Activated naive CD8-positive, alpha-beta T cell (primary cell): ENCODE results near the gene NMNAT3.
"Not testable (repeated sequence)": the region's sequence is repeated elsewhere in the genome, so short reads cannot be mapped to it uniquely, and the experiment has no call there.

Experiments
- H3K27ac Mint-ChIP-seq: one replicate; pipeline ENCODE4 v1.8.0; 2021; ENCODE audit warnings: mixed read lengths
- H3K27me3 Mint-ChIP-seq: one replicate; pipeline ENCODE4 v1.8.0; 2021; ENCODE audit warnings: mixed read lengths
- H3K36me3 Mint-ChIP-seq: one replicate; pipeline ENCODE4 v1.8.0; 2021; ENCODE audit warnings: mixed read lengths
- H3K4me1 Mint-ChIP-seq: one replicate; pipeline ENCODE4 v1.8.0; 2021; ENCODE audit warnings: low read depth, mixed read lengths
- H3K4me3 Mint-ChIP-seq: one replicate; pipeline ENCODE4 v1.8.0; 2021; ENCODE audit warnings: mild to moderate bottlenecking, mixed read lengths
- H3K9me3 Mint-ChIP-seq: one replicate; pipeline ENCODE4 v1.8.0; 2021; ENCODE audit warnings: low read depth, mixed read lengths

Gene NMNAT3

DNA sequence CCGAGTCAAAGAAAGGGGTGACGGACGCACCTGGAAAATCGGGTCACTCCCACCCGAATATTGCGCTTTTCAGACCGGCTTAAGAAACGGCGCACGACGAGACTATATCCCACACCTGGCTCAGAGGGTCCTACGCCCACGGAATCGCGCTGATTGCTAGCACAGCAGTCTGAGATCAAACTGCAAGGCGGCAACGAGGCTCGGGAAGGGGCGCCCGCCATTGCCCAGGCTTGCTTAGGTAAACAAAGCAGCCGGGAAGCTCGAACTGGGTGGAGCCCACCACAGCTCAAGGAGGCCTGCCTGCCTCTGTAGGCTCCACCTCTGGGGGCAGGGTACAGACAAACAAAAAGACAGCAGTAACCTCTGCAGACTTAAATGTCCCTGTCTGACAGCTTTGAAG, 86.6 kb downstream of the NMNAT3 start:
- not testable (repeated sequence) for H3K9me3 Mint-ChIP-seq, H3K27ac Mint-ChIP-seq, H3K4me3 Mint-ChIP-seq, H3K4me1 Mint-ChIP-seq, H3K27me3 Mint-ChIP-seq, H3K36me3 Mint-ChIP-seq

DNA sequence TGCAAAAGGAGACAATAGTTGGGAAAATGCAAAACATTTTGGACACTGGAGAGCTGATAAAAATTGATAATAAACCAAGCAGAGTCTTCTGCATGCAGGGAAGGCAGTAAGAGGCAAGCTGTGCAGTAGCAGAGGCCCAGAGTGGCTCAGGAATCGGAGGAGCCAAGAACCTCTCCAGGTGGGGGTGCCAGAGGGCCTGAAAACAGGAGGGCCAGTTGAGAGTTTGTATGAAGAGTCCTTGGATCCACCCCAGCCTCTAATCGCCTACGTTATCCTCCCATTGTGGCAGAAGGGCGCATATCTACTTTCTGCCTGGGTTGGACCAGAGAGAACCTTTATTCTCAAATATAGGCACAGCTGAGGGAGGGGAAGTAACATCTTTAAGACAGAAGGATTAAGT, 89.3 kb downstream of the NMNAT3 start:
- H3K4me1 Mint-ChIP-seq, result no peaks in the 10 kb centered on the region
- no peak overlapping the region for H3K27ac Mint-ChIP-seq
- peaks cover 13% of the 10 kb centered on the region for H3K36me3 Mint-ChIP-seq
- no peaks in the 10 kb centered on the region for H3K9me3 Mint-ChIP-seq
- H3K27me3 Mint-ChIP-seq, result no peaks in the 10 kb centered on the region
- H3K4me3 Mint-ChIP-seq, result no peak overlapping the region

DNA sequence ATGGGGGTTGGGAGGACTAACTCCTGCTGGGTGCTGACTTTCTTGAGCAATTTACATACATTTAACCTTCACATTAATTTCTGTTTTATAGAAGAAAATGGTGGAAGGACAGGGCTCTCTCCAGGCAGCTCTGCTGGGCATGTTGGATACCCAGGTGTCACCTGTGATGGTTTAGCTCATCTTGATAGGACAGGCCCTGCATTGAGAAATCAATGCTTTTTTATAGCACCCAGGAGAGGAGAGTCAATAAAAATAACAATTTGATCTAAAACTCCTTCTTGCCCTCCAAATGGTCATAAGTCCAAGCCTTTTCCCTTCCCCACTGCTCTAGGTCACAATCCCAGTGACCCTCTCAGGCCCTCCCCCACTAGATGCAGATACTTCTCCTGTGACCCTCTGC, 90.0 kb downstream of the NMNAT3 start:
- peaks cover 13% of the 10 kb centered on the region for H3K36me3 Mint-ChIP-seq
- no peak overlapping the region for H3K4me3 Mint-ChIP-seq
- H3K27ac Mint-ChIP-seq, result no peak overlapping the region

DNA sequence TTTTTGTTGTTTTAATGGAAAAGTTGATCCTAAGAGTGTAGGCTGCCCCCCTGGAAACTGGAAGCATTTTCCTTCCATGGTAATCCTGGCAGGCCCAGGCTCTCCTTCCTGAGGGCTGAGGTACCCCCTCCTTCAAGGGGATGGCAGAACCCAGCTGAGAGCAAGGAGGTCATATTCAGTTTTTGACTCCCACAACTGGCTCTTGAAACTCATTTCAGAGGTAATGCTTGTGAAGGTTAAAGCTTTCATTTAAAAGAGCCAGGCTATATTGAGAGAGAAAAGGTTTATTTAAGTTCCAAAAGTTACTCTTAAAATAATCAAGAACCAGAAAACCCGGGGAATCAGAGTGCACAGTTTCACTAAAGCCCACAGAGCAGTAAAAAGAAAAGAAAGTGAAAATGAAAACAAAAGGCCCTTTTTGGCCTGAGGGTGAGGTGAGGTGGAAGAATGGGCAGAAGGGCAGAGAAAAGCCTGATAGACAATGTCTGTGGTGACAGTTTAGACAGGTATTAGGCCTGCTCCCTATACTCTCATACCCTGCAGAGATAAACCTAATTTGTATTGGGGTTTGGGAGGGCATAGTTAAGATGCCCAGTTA, 91.3 kb downstream of the NMNAT3 start:
- Mint-ChIP-seq H3K27ac (no peak overlapping the region), H3K36me3 (peaks cover 13% of the 10 kb centered on the region), H3K27me3 (no peaks in the 10 kb centered on the region), H3K4me1 (no peaks in the 10 kb centered on the region), H3K4me3 (no peak overlapping the region), H3K9me3 (no peaks in the 10 kb centered on the region)

More for the DNA sequence above, 90.0 kb downstream of the NMNAT3 start:
- Mint-ChIP-seq H3K4me1 (no peaks in the 10 kb centered on the region), H3K27me3 (no peaks in the 10 kb centered on the region), H3K9me3 (no peaks in the 10 kb centered on the region)

DNA sequence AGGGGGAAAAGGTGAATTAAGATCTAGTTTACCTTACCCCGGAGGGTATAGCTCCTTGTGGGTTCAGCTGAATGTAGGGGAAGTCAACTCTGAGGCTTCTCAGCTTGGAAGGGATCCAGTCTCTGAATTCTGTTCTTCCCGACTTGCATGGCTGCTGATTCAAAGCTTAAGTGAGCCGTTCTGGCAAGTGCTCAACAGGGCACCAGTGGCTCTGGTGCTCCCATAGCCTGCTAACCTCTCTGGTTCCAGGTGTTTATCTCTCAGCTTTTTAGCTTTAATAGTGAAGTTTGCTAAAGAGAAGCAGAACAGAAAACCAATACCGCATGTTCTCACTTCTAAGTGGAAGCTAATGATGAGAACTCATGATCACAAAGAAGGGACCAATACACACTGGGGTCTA, 92.0 kb downstream of the NMNAT3 start:
- Mint-ChIP-seq H3K9me3 (no peaks in the 10 kb centered on the region), H3K27ac (no peak overlapping the region), H3K4me1 (no peaks in the 10 kb centered on the region), H3K36me3 (peaks cover 13% of the 10 kb centered on the region), H3K27me3 (no peaks in the 10 kb centered on the region), H3K4me3 (no peak overlapping the region)

DNA sequence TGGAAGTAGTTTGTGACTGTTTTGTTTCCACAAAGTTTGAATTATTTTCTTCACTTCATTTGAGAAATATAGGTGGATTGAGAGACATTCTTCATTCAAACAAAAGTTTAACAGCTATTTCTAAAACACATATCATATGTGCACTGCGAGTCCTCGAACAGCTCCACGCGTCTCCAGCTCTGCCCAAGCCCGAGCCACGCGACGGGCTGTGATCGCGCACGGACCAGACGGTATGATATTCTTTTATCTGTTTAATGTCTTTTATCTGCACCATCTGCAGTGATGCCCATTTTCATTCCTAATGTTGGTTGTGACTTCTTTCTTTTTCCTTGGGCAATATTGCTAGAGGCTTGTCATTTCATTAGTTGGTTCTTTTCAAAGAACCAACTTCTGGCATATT, 94.1 kb downstream of the NMNAT3 start:
- peaks cover 16% of the 10 kb centered on the region for H3K36me3 Mint-ChIP-seq
- not testable (repeated sequence) for H3K4me1 Mint-ChIP-seq, H3K27me3 Mint-ChIP-seq, H3K27ac Mint-ChIP-seq, H3K9me3 Mint-ChIP-seq, H3K4me3 Mint-ChIP-seq

DNA sequence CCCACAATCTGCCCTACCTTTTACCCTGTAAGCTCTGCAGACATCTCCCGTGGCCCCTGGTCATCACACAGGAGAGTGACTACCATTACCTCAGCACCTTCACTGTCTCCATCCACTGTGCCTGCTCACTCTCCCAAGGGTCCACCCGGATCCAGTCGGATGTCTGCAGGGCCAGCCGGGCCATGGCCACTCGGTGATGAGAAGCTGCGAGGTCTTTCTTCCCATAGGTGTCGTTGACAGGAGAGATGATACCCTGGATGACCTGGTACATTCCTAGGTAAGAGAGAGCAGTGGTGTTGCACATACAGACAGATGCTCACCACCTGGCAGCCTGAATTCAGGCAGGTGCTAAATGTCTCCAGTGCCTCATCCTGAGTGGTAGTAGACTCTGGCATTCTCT, 99.0 kb downstream of the NMNAT3 start:
- no peaks in the 10 kb centered on the region for H3K4me1 Mint-ChIP-seq
- H3K27me3 Mint-ChIP-seq, result no peaks in the 10 kb centered on the region
- H3K27ac Mint-ChIP-seq, result no peak overlapping the region
- peaks cover 14% of the 10 kb centered on the region for H3K36me3 Mint-ChIP-seq
- no peaks in the 10 kb centered on the region for H3K9me3 Mint-ChIP-seq
- H3K4me3 Mint-ChIP-seq, result no peak overlapping the region

DNA sequence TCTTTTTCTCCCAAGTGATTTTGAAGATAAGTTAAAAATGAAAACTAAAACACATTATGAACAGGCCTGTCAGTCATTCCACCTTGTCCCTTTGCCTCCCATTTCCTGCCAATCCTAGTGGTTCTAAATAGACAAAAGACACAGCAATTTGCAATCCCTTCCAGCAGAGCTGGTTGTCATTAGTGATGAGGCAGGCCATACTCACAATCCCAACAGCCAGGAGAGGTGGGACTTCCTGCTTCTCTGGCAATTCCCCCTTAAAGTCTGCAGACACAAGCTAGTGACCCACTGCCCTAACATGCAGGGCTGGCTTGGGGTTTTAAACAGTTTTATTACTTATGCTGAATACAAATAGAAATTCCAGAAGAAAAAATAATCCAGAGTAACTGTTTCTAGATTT, 99.9 kb downstream of the NMNAT3 start:
- Mint-ChIP-seq H3K4me3 (no peak overlapping the region), H3K27ac (no peak overlapping the region), H3K4me1 (no peaks in the 10 kb centered on the region), H3K36me3 (peaks cover 17% of the 10 kb centered on the region), H3K9me3 (no peaks in the 10 kb centered on the region), H3K27me3 (no peaks in the 10 kb centered on the region)

DNA sequence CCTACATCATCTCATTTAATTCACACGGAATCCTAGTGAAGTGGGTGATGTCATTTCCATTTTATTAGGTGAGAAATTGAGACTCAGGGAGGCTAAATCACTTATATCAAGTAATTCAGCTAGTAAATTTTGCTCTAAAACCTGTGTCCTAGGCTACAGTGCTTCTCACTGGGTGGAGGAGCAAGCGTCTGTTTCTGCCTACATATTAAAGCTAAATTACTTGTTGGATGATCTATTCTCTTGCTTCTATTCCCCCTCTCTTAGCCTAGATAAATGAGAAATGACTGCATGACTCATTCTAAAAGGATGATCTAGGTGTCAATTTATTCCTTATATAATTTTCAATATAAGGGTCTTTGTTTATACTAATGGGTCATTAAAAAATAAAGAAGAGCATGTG, 100.4 kb downstream of the NMNAT3 start:
- no peak overlapping the region for H3K27ac Mint-ChIP-seq
- H3K4me3 Mint-ChIP-seq, result no peak overlapping the region
- H3K36me3 Mint-ChIP-seq, result peaks cover 17% of the 10 kb centered on the region
- no peaks in the 10 kb centered on the region for H3K27me3 Mint-ChIP-seq
- H3K9me3 Mint-ChIP-seq, result no peaks in the 10 kb centered on the region
- no peaks in the 10 kb centered on the region for H3K4me1 Mint-ChIP-seq

DNA sequence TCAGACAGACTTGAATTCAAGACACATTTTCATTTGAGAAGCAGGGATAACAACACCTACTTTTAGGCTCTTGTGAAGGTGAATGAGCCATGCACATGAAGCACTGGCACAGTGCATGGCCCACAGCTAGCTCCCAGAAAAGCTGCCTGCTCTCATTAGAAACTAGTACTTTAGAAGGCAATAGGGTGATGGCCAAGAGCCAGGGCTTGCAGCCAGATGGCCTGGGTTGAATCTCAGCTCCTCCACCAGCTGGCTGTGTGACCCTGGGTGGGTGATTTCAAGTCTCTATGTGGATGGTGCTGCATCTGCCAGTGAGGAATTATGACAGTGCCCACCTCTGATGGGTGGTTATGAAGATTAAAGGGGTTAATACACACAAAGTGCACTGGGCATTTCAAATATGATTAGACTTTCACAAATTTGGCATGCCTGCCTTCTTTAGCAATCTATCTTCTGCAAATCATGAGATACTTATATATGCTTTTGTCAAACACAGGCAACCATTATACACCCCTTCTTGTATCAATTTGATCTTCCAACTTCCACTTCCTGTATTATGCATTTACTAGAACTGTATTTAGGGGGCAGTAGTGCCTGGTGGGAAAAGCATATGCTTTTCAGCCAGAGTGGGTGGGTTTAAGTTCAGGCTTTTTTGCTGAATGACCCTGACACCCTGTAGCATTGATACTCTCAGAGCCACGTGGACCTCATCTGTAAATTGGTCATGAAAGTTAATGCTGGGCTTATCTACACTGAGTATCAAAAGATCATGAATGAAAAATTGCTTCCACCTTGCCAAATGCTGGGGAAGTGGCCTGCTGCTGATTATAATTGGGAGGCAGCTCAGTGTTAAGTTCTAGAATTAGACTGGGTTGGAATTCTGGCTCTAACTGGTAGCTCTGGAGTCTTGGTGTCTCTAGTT, 103.5 kb downstream of the NMNAT3 start:
- H3K27ac Mint-ChIP-seq, result no peak overlapping the region
- peaks cover 13% of the 10 kb centered on the region for H3K36me3 Mint-ChIP-seq
- peaks cover 4% of the 10 kb centered on the region for H3K9me3 Mint-ChIP-seq
- H3K27me3 Mint-ChIP-seq, result no peaks in the 10 kb centered on the region
- H3K4me3 Mint-ChIP-seq, result no peak overlapping the region
- H3K4me1 Mint-ChIP-seq, result no peaks in the 10 kb centered on the region

DNA sequence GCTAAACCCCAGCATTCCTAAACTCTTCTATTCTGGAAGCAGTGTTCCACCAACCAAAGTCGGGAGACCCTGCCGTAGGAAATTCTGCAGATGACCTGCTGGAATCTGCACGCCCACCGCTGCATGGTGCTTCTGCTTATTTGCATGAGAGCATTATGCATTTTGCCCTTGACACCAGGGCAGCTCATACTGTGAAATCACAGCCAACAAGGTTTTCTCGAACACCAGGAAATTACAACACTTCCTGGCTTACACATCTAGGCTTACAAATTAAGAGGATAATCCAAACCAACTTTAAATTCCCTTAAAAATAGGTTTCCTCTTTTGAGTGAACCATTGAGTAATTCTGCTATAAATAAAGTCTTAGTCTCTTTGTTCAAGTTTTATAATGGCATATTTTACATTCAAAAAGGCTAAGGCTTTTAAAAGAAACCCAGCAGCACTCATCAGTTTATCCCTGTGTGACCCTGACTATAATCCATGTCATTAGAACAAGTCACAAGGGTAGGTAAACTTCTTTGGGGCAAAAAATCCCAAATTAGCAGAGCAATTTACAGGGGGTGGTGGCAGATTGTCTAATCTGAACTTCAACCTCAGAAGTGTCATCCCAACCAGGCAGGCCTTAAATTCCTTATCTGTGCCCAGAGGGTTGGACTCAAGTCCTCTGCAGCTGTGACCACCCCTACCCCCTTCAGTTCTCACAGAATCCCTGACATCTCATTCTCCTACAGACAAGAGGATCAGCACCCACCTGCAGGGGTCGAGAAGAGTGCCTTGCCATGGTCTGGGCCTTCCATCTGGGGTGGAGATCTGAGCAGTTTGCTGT, 104.7 kb downstream of the NMNAT3 start:
- H3K4me1 Mint-ChIP-seq, result no peaks in the 10 kb centered on the region
- H3K9me3 Mint-ChIP-seq, result peaks cover 4% of the 10 kb centered on the region
- H3K4me3 Mint-ChIP-seq, result no peak overlapping the region
- H3K36me3 Mint-ChIP-seq, result peaks cover 10% of the 10 kb centered on the region
- no peaks in the 10 kb centered on the region for H3K27me3 Mint-ChIP-seq
- H3K27ac Mint-ChIP-seq, result no peak overlapping the region

DNA sequence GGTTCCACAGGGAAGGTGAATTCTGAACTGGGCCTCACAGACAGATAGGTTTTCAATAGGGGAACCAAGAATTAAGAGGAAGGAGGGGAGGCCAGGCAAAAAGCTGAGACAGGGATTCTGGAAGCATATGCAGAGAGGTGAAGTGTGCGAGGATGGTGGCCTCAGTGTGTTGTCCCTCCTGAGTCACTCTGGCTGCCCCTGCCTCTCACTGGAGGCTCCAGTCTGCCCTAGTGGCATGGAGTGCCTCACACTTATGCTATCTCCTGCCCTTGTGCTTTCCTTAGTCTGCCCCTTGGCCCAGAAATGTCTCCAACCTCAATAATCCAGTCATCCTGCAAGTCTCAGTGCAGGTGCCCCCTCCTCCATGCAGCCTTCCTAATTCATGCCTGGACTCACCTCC, 106.1 kb downstream of the NMNAT3 start:
- no peaks in the 10 kb centered on the region for H3K4me1 Mint-ChIP-seq
- no peak overlapping the region for H3K27ac Mint-ChIP-seq
- no peaks in the 10 kb centered on the region for H3K27me3 Mint-ChIP-seq
- H3K9me3 Mint-ChIP-seq, result peaks cover 4% of the 10 kb centered on the region
- H3K36me3 Mint-ChIP-seq, result peaks cover 10% of the 10 kb centered on the region
- H3K4me3 Mint-ChIP-seq, result no peak overlapping the region

DNA sequence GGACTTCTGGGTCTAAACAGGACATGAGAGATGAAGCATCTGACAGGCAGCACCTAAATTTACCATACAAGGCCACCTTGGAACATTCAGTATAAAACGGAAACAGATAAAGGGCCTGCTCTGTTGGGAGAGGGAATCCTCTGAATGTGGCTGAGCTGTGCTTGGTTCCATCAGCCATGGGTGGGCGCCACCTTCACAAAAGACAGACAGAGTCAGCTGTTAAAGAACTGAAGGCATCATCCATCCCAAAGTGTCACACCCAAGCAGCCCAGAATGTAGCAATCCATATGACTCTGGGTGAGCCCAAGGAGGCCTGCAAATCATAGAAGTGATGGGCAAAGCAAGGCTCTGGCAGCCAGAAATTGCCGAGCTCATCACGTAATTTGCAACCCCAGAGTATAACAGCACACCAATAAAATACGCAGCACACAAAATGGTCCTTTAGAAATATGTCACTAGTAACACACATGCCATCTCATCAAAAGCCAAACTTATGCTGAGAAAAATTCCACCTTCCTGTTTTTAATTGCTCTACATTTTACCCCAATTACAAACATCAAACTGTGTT, 113.4 kb downstream of the NMNAT3 start:
- Mint-ChIP-seq H3K4me3 (no peak overlapping the region), H3K27ac (no peak overlapping the region), H3K36me3 (no peaks in the 10 kb centered on the region), H3K4me1 (no peaks in the 10 kb centered on the region), H3K9me3 (no peaks in the 10 kb centered on the region), H3K27me3 (no peaks in the 10 kb centered on the region)

DNA sequence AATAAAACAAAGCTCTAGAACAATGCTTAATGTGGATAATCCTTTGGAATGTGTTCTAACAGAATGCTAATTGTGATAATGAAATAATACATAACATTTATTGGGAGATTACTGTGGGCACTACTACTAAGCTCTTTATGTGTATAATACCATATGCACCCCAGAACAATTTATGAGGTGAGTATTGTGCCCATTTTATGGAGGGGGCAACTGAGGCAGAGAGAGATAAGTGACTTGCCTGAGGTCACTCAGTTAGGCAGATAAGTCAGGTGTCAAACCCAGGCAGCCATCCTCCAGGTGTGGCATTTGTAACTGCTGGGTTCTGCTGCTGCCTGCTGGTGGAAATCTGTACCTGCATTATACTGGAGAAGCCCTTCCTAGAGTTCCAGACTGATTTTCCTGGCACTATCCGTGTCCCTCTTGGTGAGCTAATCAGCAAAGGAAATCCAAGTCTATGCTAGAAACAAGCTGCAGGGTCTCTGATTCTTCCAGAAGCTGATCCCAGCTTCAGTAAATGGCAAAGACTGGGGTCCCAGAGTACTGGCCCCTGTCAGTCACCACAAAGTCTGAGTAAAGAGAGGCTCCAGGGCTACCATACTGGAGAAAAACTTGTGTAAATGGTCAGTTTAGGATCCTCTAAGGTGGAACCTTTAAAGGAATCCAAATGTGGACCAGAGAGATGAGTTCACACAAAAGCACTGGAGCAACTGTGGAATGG, 115.7 kb downstream of the NMNAT3 start:
- Mint-ChIP-seq H3K4me1 (no peaks in the 10 kb centered on the region), H3K9me3 (no peaks in the 10 kb centered on the region), H3K36me3 (no peaks in the 10 kb centered on the region), H3K27me3 (no peaks in the 10 kb centered on the region), H3K27ac (no peak overlapping the region), H3K4me3 (no peak overlapping the region)
